ENCODE measurements around the gene HAT1.
"Not testable (repeated sequence)": the region's sequence is repeated elsewhere in the genome, so short reads cannot be mapped to it uniquely, and the experiment has no call there.

HAT1 gene

GRCh38 chr2:171894612-171894947, 27.7 kb upstream of the HAT1 start:
- H3K4me3 ChIP-seq (ENCODE audit: low read depth, low read length) = peak overlapping the region; percentile 86
- no peak for TF ChIP-seq CTCF (IDR thresholded peaks at IDR 0.05; ENCODE audit: low read depth, low read length, missing control alignments)
- DNase-seq (ENCODE audit: low read depth) = no peak
- in situ Hi-C loops (cut with HindIII; ENCODE audit: low sequenced_read_pairs) = no loop called here

DNA sequence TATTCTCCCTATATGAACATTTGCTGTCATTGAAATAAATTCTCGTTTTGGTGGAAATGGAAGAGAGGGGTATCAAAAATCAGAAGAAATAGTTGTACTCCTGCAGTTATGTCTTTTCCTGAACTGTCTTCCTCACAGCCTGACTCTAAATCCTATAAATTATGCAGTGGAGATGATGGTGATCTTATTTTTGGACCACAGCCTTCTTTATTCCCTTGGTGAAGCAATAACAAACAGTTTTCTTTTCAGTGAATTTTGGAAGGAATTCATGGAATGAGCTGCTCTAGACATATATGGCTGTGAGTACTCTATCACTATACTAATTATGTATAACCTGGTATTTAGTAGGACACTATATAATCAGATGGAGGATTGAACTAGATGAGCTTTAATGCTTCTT, 26.5 kb upstream of the HAT1 start:
- in situ Hi-C loops (cut with HindIII; ENCODE audit: low sequenced_read_pairs) = no loop called here
- no peak for DNase-seq (ENCODE audit: low read depth)

GRCh38 chr2:171899623-171900282, 22.5 kb upstream of the HAT1 start:
- in situ Hi-C loops (cut with HindIII; ENCODE audit: low sequenced_read_pairs); DNase-seq (ENCODE audit: low read depth); H3K4me3 ChIP-seq (ENCODE audit: low read depth, low read length): not testable (repeated sequence)

More for the DNA sequence above, 26.5 kb upstream of the HAT1 start:
- no peak for TF ChIP-seq CTCF (IDR thresholded peaks at IDR 0.05; ENCODE audit: low read depth, low read length, missing control alignments)
- no peak overlapping the region for H3K4me3 ChIP-seq (ENCODE audit: low read depth, low read length)

DNA sequence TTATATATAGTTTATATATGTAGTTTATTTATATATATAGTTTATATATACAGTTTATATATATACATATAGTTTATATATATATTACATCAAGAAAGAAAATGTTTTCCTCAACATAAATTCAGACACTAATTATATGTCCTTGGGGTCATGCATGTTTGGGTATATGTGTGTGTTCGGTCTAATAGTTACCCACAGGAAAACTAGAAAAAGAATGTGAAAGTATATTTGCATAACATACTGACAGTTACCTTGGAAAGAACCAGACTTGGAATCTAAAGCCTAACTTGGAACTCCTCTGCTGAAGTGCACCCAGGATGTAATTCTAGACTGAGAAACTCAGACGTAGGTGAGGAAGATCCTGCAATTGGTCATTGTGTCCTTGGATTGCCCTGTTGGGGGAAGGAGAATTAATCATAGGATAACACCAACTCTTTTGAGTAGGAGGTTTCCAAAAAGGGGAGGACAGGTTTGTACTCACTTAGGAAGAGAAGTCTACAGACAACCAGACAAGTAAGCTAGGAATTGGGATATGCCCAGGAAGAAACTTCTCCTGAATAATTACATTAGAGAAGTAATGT, 19.3 kb upstream of the HAT1 start:
- DNase-seq (ENCODE audit: low read depth) = no peak
- no peak for TF ChIP-seq CTCF (IDR thresholded peaks at IDR 0.05; ENCODE audit: low read depth, low read length, missing control alignments)
- in situ Hi-C loops (cut with HindIII; ENCODE audit: low sequenced_read_pairs) = no loop called here
- no peak overlapping the region for H3K4me3 ChIP-seq (ENCODE audit: low read depth, low read length)

DNA sequence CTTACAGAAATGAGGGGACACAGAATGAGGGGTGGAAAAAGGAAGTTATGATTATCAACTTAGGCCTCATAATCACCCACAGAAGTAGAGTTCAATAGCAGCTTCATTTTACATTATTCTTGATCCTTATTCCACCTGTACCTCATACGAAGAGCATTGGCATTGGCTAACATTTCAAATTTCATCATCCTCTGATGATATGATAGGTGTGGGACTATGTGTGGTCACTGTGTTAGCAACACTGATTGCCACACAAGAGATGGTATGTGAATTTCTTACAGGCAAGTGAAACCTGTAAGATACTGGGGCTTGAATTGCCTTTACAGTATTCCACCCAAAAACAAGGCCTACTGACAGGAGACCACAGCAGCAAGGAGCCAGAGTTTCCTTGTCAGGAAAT, 14.0 kb upstream of the HAT1 start:
- H3K4me3 ChIP-seq (ENCODE audit: low read depth, low read length) = no peak overlapping the region
- in situ Hi-C loops (cut with HindIII; ENCODE audit: low sequenced_read_pairs) = no loop called here
- no peak for DNase-seq (ENCODE audit: low read depth)
- TF ChIP-seq CTCF (IDR thresholded peaks at IDR 0.05; ENCODE audit: low read depth, low read length, missing control alignments) = no peak

DNA sequence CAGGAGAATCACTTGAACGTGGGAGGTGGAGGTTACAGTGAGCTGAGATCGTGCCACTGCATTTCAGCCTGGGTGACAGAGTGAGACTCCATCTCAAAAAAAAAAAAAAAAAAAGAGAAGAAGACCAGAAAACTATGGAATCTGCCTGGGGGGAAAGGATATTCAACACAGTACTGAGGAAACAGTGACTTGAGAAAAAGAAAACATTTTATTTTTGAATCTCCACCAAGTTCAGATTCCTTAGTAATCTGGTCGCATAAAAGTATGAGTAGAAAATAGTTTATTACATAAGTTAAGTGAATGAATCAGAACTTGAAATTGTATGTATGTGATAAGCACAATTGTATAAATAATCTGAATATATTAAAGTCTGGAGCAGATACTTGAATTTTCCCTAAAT, 13.0 kb upstream of the HAT1 start:
- no peak for TF ChIP-seq CTCF (IDR thresholded peaks at IDR 0.05; ENCODE audit: low read depth, low read length, missing control alignments)
- no peak for DNase-seq (ENCODE audit: low read depth)
- in situ Hi-C loops (cut with HindIII; ENCODE audit: low sequenced_read_pairs) = no loop called here
- no peak overlapping the region for H3K4me3 ChIP-seq (ENCODE audit: low read depth, low read length)

GRCh38 chr2:171910494-171910893, 11.8 kb upstream of the HAT1 start:
- in situ Hi-C loops (cut with HindIII; ENCODE audit: low sequenced_read_pairs) = no loop called here
- TF ChIP-seq CTCF (IDR thresholded peaks at IDR 0.05; ENCODE audit: low read depth, low read length, missing control alignments) = no peak
- no peak for DNase-seq (ENCODE audit: low read depth)
- H3K4me3 ChIP-seq (ENCODE audit: low read depth, low read length) = no peak overlapping the region
